IMR-90 (cell line): ENCODE results near the gene PTPN13. TPM values are rescaled to one million over a fixed set of nuclear protein-coding genes. Genes with fewer than 3 reads are reported as not detected.

Experiments
- ATAC-seq: fragments of 200-7000 bp; cut with Tn5 transposase; 2 replicates; pipeline ENCODE4 v1.9.1; 2020; ENCODE audit warnings: low read depth, mild to moderate bottlenecking, moderate library complexity
- BruUV-seq: library from RNA; stranded (reverse); fragments of 400-500 nt; replicated peaks from 2 replicates; lab custom pipeline; 2021; lab: Mats Ljungman, UMichigan
- CTCF ChIA-PET: fragments of 300-600 bp; formaldehyde crosslinking; extraction: SDS; loops from one replicate; lab custom pipeline; 2021; ENCODE audit warnings: antibody characterized with exemption; lab: Yijun Ruan, JAX
- POLR2A ChIA-PET: fragments of 300-600 bp; sonication (Branson Sonifier 250); formaldehyde crosslinking; loops from one replicate; lab custom pipeline; 2022; ENCODE audit warnings: antibody characterized with exemption; ENCODE audit not compliant: unreplicated experiment; lab: Charles Lee
- DNase-seq: peaks from one replicate; pipeline ENCODE4 v3.0.0; 2013
- H2AFZ ChIP-seq: replicated peaks from 2 replicates; pipeline ENCODE3; 2013; ENCODE audit warnings: low read length, mild to moderate bottlenecking; ENCODE audit not compliant: poor library complexity
- H2AK5ac ChIP-seq: 2 replicates; pipeline ENCODE4 v1.6.1; 2013; ENCODE audit warnings: low read depth, low read length, inconsistent platforms
- H2AK9ac ChIP-seq: replicated peaks from 2 replicates; pipeline ENCODE3; 2013; ENCODE audit warnings: mild to moderate bottlenecking, low read depth, low read length, moderate library complexity; ENCODE audit not compliant: poor library complexity
- H2BK120ac ChIP-seq: 2 replicates; pipeline ENCODE4 v1.6.1; 2013; ENCODE audit warnings: low read depth, low read length, inconsistent platforms
- H2BK15ac ChIP-seq: 3 replicates; pipeline ENCODE4 v1.6.1; 2013; ENCODE audit warnings: low read depth, low read length, inconsistent platforms
- H2BK20ac ChIP-seq: 2 replicates; pipeline ENCODE4 v1.6.1; 2013; ENCODE audit warnings: low read depth, mild to moderate bottlenecking, inconsistent platforms, low read length, moderate library complexity
- H2BK5ac ChIP-seq: 2 replicates; pipeline ENCODE4 v1.6.1; 2013; ENCODE audit warnings: mild to moderate bottlenecking, low read depth, low read length, inconsistent platforms; ENCODE audit not compliant: poor library complexity, severe bottlenecking
- H3K14ac ChIP-seq: replicated peaks from 2 replicates; pipeline ENCODE4 v1.6.1; 2013; ENCODE audit warnings: low read depth, low read length, inconsistent platforms
- H3K18ac ChIP-seq: 2 replicates; pipeline ENCODE4 v1.6.1; 2013; ENCODE audit warnings: low read depth, low read length, control low read depth
- H3K23ac ChIP-seq: 2 replicates; pipeline ENCODE4 v1.6.1; 2013; ENCODE audit warnings: low read depth, low read length, inconsistent platforms
- H3K27ac ChIP-seq: 2 replicates; pipeline ENCODE4 v1.5.1; 2013; ENCODE audit warnings: mild to moderate bottlenecking, control low read depth, low read length; ENCODE audit not compliant: insufficient read depth
- H3K27me3 ChIP-seq: 2 replicates; pipeline ENCODE4 v1.6.1; 2013; ENCODE audit warnings: low read length; ENCODE audit not compliant: control insufficient read depth, insufficient read depth
- H3K36me3 ChIP-seq: 2 replicates; pipeline ENCODE4 v1.6.1; 2013; ENCODE audit warnings: low read length, mixed read lengths; ENCODE audit not compliant: control insufficient read depth, insufficient read depth
- H3K4ac ChIP-seq: 2 replicates; pipeline ENCODE4 v1.6.1; 2013; ENCODE audit warnings: low read depth, low read length, inconsistent platforms
- H3K4me1 ChIP-seq: 2 replicates; pipeline ENCODE4 v1.6.1; 2013; ENCODE audit warnings: low read length, mixed read lengths; ENCODE audit not compliant: control insufficient read depth, insufficient read depth
- H3K4me2 ChIP-seq: 2 replicates; pipeline ENCODE4 v1.6.1; 2013; ENCODE audit warnings: low read depth, mild to moderate bottlenecking, control low read depth, low read length, moderate library complexity
- H3K4me3 ChIP-seq: 2 replicates; pipeline ENCODE4 v1.5.1; 2013; ENCODE audit warnings: low read depth, mild to moderate bottlenecking, control low read depth, low read length, moderate library complexity; ENCODE audit not compliant: insufficient read depth
- H3K56ac ChIP-seq: 2 replicates; pipeline ENCODE4 v1.6.1; 2013; ENCODE audit warnings: low read length, inconsistent platforms; ENCODE audit not compliant: insufficient read depth; ENCODE audit errors: extremely low read depth
- H3K79me1 ChIP-seq, 2 experiments: 2 replicates each; pipeline ENCODE4 v1.6.1; 2013; ENCODE audit warnings: low read length in 2 of 2, inconsistent platforms in 1 of 2, low read depth in 1 of 2
- H3K9ac ChIP-seq: 2 replicates; pipeline ENCODE4 v1.6.1; 2013; ENCODE audit warnings: low read depth, low read length, control low read depth
- H3K9me1 ChIP-seq: 2 replicates; pipeline ENCODE4 v1.6.1; 2013; ENCODE audit warnings: low read length, inconsistent platforms; ENCODE audit not compliant: insufficient read depth
- H3K9me3 ChIP-seq: 2 replicates; pipeline ENCODE4 v1.6.1; 2013; ENCODE audit warnings: low read length; ENCODE audit not compliant: control insufficient read depth, insufficient read depth
- H4K20me1 ChIP-seq: 2 replicates; pipeline ENCODE4 v1.6.1; 2013; ENCODE audit warnings: low read length, inconsistent platforms; ENCODE audit not compliant: insufficient read depth
- H4K5ac ChIP-seq: 2 replicates; pipeline ENCODE4 v1.6.1; 2013; ENCODE audit warnings: mild to moderate bottlenecking, low read depth, low read length, control low read depth
- H4K8ac ChIP-seq, 2 experiments: 2 replicates each; pipeline ENCODE4 v1.6.1; 2013; ENCODE audit warnings: low read depth in 2 of 2, low read length in 2 of 2, control low read depth in 1 of 2, inconsistent platforms in 1 of 2
- H4K91ac ChIP-seq: 2 replicates; pipeline ENCODE4 v1.6.1; 2013; ENCODE audit warnings: low read depth, low read length, inconsistent platforms; ENCODE audit not compliant: insufficient read depth
- BHLHE40 ChIP-seq: fragments of 150-350 bp; IDR thresholded peaks from 2 replicates; pipeline ENCODE4 v1.6.1; 2016; ENCODE audit warnings: mild to moderate bottlenecking, low read depth, low read length
- CEBPB ChIP-seq: IDR thresholded peaks from 2 replicates; pipeline ENCODE4 v1.6.1; 2012; ENCODE audit warnings: low read depth, low read length, improper control_type of control experiment
- CHD1 ChIP-seq: IDR thresholded peaks from 2 replicates; pipeline ENCODE4 v1.6.1; 2012; ENCODE audit warnings: low read depth, low read length, improper control_type of control experiment
- CTCF ChIP-seq: conservative IDR thresholded peaks from 2 replicates; pipeline ENCODE4 v1.5.1; 2012; ENCODE audit warnings: mild to moderate bottlenecking, low read depth, low read length, improper control_type of control experiment
- ELK1 ChIP-seq: fragments of 150-350 bp; IDR thresholded peaks from 2 replicates; pipeline ENCODE4 v1.6.1; 2016; ENCODE audit warnings: low read depth, mild to moderate bottlenecking, low read length, moderate library complexity, borderline replicate concordance
- FOS ChIP-seq: fragments of 150-350 bp; IDR thresholded peaks from 2 replicates; pipeline ENCODE4 v1.6.1; 2016; ENCODE audit warnings: low read depth, low read length
- MAFK ChIP-seq: IDR thresholded peaks from 2 replicates; pipeline ENCODE4 v1.6.1; 2012; ENCODE audit warnings: low read depth, low read length, improper control_type of control experiment
- MAZ ChIP-seq: IDR thresholded peaks from 2 replicates; pipeline ENCODE4 v1.6.1; 2012; ENCODE audit warnings: low read depth, mild to moderate bottlenecking, low read length, improper control_type of control experiment, moderate library complexity, borderline replicate concordance
- MXI1 ChIP-seq: IDR thresholded peaks from 2 replicates; pipeline ENCODE4 v1.6.1; 2012; ENCODE audit warnings: low read depth, mild to moderate bottlenecking, low read length, moderate library complexity, borderline replicate concordance
- NFE2L2 ChIP-seq: fragments of 150-350 bp; IDR thresholded peaks from 2 replicates; pipeline ENCODE4 v1.6.1; 2016; ENCODE audit warnings: low read depth, mild to moderate bottlenecking, low read length
- POLR2A ChIP-seq: IDR thresholded peaks from 2 replicates; pipeline ENCODE4 v1.6.1; 2012; ENCODE audit warnings: mild to moderate bottlenecking, low read depth, low read length
- RAD21 ChIP-seq: IDR thresholded peaks from 2 replicates; pipeline ENCODE4 v1.6.1; 2012; ENCODE audit warnings: low read length, improper control_type of control experiment
- RCOR1 ChIP-seq: IDR thresholded peaks from 2 replicates; pipeline ENCODE4 v1.6.1; 2012; ENCODE audit warnings: mild to moderate bottlenecking, low read length, improper control_type of control experiment; ENCODE audit not compliant: insufficient replicate concordance
- RFX5 ChIP-seq: IDR thresholded peaks from 2 replicates; pipeline ENCODE4 v1.8.0; 2012; ENCODE audit warnings: low read depth, mild to moderate bottlenecking, low read length, moderate library complexity
- SMC3 ChIP-seq: fragments of 150-350 bp; IDR thresholded peaks from 2 replicates; pipeline ENCODE4 v1.6.1; 2016; ENCODE audit warnings: low read depth, mild to moderate bottlenecking, antibody characterized with exemption, low read length, moderate library complexity
- WGBS, 2 experiments: methylation state at CpG; one replicate each; pipeline versions ENCODE4 v1.1.5 to v1.1.7; 2013; ENCODE audit warnings: missing lambda C conversion rate in 2 of 2; ENCODE audit not compliant: insufficient read length in 1 of 2; ENCODE audit errors: extremely low coverage in 2 of 2; 5-methylcytosine and 5-hydroxymethylcytosine counted together
- dilution Hi-C: fragments of 300-500 bp; cut with HindIII; formaldehyde crosslinking; loops from one replicate; pipeline ENCODE4 v1.14.3; 2018; ENCODE audit warnings: low sequenced_read_pairs; ENCODE audit not compliant: unreplicated experiment
- in situ Hi-C: fragments of 300-500 bp; cut with MboI; formaldehyde crosslinking; loops from 3 replicates; pipeline ENCODE4 v1.14.3; 2019; ENCODE audit warnings: low sequenced_read_pairs, inconsistent platforms, mixed read lengths
- intact Hi-C: fragments of 100-400 bp; cut with micrococcal nuclease; formaldehyde crosslinking; loops from 2 replicates; pipeline ENCODE4 v1.10.0; 2022
- polyA plus RNA-seq, 3 experiments: library from polyadenylated mRNA; depleted of rRNA; stranded (reverse); fragments of >200 nt; gene quantifications; 2 replicates each; pipeline ENCODE4 v1.2.3, GENCODE V29; 2012; ENCODE audit warnings: low replicate concordance in 1 of 3
- total RNA-seq: library from RNA; depleted of rRNA; stranded (reverse); fragments of >200 nt; gene quantifications from 2 replicates; pipeline ENCODE4 v1.2.3, GENCODE V29; 2012
- TF ChIP-seq, protein P1 (sequence below): fragments of 150-350 bp; IDR thresholded peaks from 2 replicates; pipeline ENCODE4 v1.6.1; 2017; ENCODE audit warnings: mild to moderate bottlenecking, antibody characterized with exemption, low read length, low read depth

Gene PTPN13
- total and polyA plus RNA-seq, 2 of the 4 experiments (the other 2 are of a cell fraction), result 7.7 to 29.0 TPM

GRCh38 chr4:86631166-86631565 lies 37.1 kb downstream of the PTPN13 start:
- dilution Hi-C loops, result no loop called here
- POLR2A ChIA-PET, result no interaction called here

More at GRCh38 chr4:86631166-86631565, 37.1 kb downstream of the PTPN13 start:
- TF ChIP-seq SMC3 (no peak), CHD1 (no peak), BHLHE40 (no peak), CTCF (no peak), ELK1 (no peak), CEBPB (no peak), FOS (no peak), RAD21 (no peak), POLR2A (no peak), MAFK (no peak), RFX5 (no peak), MXI1 (no peak), NFE2L2 (no peak), MAZ (no peak), RCOR1 (no peak)
- TF ChIP-seq, protein P1, sequence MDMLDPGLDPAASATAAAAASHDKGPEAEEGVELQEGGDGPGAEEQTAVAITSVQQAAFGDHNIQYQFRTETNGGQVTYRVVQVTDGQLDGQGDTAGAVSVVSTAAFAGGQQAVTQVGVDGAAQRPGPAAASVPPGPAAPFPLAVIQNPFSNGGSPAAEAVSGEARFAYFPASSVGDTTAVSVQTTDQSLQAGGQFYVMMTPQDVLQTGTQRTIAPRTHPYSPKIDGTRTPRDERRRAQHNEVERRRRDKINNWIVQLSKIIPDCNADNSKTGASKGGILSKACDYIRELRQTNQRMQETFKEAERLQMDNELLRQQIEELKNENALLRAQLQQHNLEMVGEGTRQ, result no peak
- H3K4me3 ChIP-seq, result no peak overlapping the region
- no peak overlapping the region for H3K56ac ChIP-seq
- H3K9me3 ChIP-seq, result no peaks in the 10 kb centered on the region
- no peak for DNase-seq
- 0 out of 2 replicates have a peak, but pooled peaks cover 1% of the 10 kb centered on the region for H3K36me3 ChIP-seq
- intact Hi-C loops, result no loop called here
- H2AFZ ChIP-seq, result no peak overlapping the region
- no peak overlapping the region for H3K18ac ChIP-seq
- H3K4me2 ChIP-seq, result no peak overlapping the region
- in situ Hi-C loops, result no loop called here
- no peak overlapping the region for H4K91ac ChIP-seq
- no peak overlapping the region for H3K4ac ChIP-seq
- BruUV-seq, result no TSS peak
- H2BK15ac ChIP-seq, result no peak overlapping the region
- WGBS, 2 experiments, result no CpG with 5 or more reads among the region's 1 CpG
- no peak overlapping the region for H3K14ac ChIP-seq
- H3K4me1 ChIP-seq, result peaks cover 3% of the 10 kb centered on the region; the same call in 1 of the 2 replicates
- H3K23ac ChIP-seq, result no peak overlapping the region
- no peaks in the 10 kb centered on the region for H3K27me3 ChIP-seq
- H3K9me1 ChIP-seq, result peaks cover 3% of the 10 kb centered on the region; the same call in 1 of the 2 replicates
- no peak overlapping the region for H4K8ac ChIP-seq
- H2AK9ac ChIP-seq, result no peak overlapping the region
- H3K79me1 ChIP-seq, result peaks cover 4 to 25% of the 10 kb centered on the region in 2 experiments; a peak in 2 of 4 replicates
- H3K27ac ChIP-seq, result no peak overlapping the region
- no peak for ATAC-seq
- no peak overlapping the region for H4K5ac ChIP-seq
- no peak overlapping the region for H3K9ac ChIP-seq
- no peak overlapping the region for H2BK20ac ChIP-seq
- H2AK5ac ChIP-seq, result no peak overlapping the region
- H2BK5ac ChIP-seq, result no peak overlapping the region
- CTCF ChIA-PET, result interaction anchor here (0.7 kb wide), 1 partner anchor 61 kb away, joined by 3 read pairs; no protein-coding TSS in a partner anchor
- peaks cover 8% of the 10 kb centered on the region; the same call in 1 of the 2 replicates for H4K20me1 ChIP-seq
- no peak overlapping the region for H2BK120ac ChIP-seq
